CD4-positive, alpha-beta T cell (primary cell): ENCODE results near the gene ZBTB8B. TPM values are rescaled to one million over a fixed set of nuclear protein-coding genes. Genes with fewer than 3 reads are reported as not detected.

Experiments used
- ATAC-seq: fragments of 200-7000 bp; cut with Tn5 transposase; one replicate; pipeline ENCODE4 v1.10.0; 2022; ENCODE audit warnings: mild to moderate bottlenecking; ENCODE audit not compliant: poor library complexity
- CTCF ChIA-PET: fragments of 350-600 bp; sonication (Branson Sonifier 250); formaldehyde crosslinking; loops from one replicate; lab custom pipeline; 2021; ENCODE audit warnings: antibody characterized with exemption, inconsistent platforms; lab: Charles Lee
- POLR2A ChIA-PET: fragments of 350-600 bp; sonication (Branson Sonifier 250); formaldehyde crosslinking; loops from one replicate; lab custom pipeline; 2021; ENCODE audit warnings: antibody characterized with exemption, inconsistent platforms; lab: Charles Lee
- DNase-seq, 14 experiments: peaks; one replicate each; pipeline ENCODE4 v3.0.0-alpha.2; 2013 to 2020; ENCODE audit warnings: mixed read lengths in 2 of 14
- H3K27ac ChIP-seq, 2 donors: one replicate each; pipeline versions ENCODE4 v1.5.1 to v1.7.0; 2013; ENCODE audit warnings: low read length in 2 of 2, low read depth in 1 of 2, mild to moderate bottlenecking in 1 of 2
- H3K27me3 ChIP-seq, 2 experiments: 1 replicate in 1 of 2; 2 replicates in 1 of 2; pipeline versions ENCODE4 v1.6.1 to v1.7.0; 2013; ENCODE audit warnings: low read length in 2 of 2, control low read depth in 1 of 2, mild to moderate bottlenecking in 1 of 2, moderate library complexity in 1 of 2; ENCODE audit not compliant: insufficient read depth in 2 of 2, control insufficient read depth in 1 of 2
- H3K36me3 ChIP-seq: one replicate; pipeline ENCODE4 v1.6.1; 2013; ENCODE audit warnings: low read length, control low read depth; ENCODE audit not compliant: insufficient read depth
- H3K4me1 ChIP-seq: one replicate; pipeline ENCODE4 v1.6.1; 2013; ENCODE audit warnings: low read length, control low read depth; ENCODE audit not compliant: insufficient read depth
- H3K4me3 ChIP-seq: one replicate; pipeline ENCODE4 v1.5.1; 2013; ENCODE audit warnings: mild to moderate bottlenecking, low read length, moderate library complexity
- H3K9me3 ChIP-seq, 2 experiments: 1 replicate in 1 of 2; 2 replicates in 1 of 2; pipeline versions ENCODE4 v1.6.1 to v1.7.0; 2013; ENCODE audit warnings: low read length in 2 of 2, mild to moderate bottlenecking in 2 of 2, control low read depth in 1 of 2, moderate library complexity in 1 of 2; ENCODE audit not compliant: control insufficient read depth in 1 of 2, insufficient read depth in 1 of 2
- H3K27ac Mint-ChIP-seq: one replicate; pipeline ENCODE4 v1.8.0; 2020; ENCODE audit warnings: mixed read lengths
- H3K27me3 Mint-ChIP-seq: one replicate; pipeline ENCODE4 v1.8.0; 2021; ENCODE audit warnings: mixed read lengths
- H3K36me3 Mint-ChIP-seq: one replicate; pipeline ENCODE4 v1.8.0; 2021; ENCODE audit warnings: low read depth, mixed read lengths
- H3K4me1 Mint-ChIP-seq: one replicate; pipeline ENCODE4 v1.8.0; 2021; ENCODE audit warnings: low read depth, mixed read lengths
- H3K4me3 Mint-ChIP-seq: one replicate; pipeline ENCODE4 v1.8.0; 2020; ENCODE audit warnings: mild to moderate bottlenecking, mixed read lengths
- H3K9me3 Mint-ChIP-seq: one replicate; pipeline ENCODE4 v1.8.0; 2020; ENCODE audit warnings: mixed read lengths
- intact Hi-C, 2 experiments: fragments of 100-400 bp; cut with DNase I in 1 of 2; cut with micrococcal nuclease in 1 of 2; formaldehyde crosslinking; loops; one replicate each; pipeline versions ENCODE4 v1.15.1 to v1.9.0; 2023 to 2025; cut with DNase I, micrococcal nuclease
- total RNA-seq, 174 experiments: library from RNA in 2 of 174; stranded (reverse) in 2 of 174; gene quantifications; one replicate each; pipeline ENCODE4 v1.2.3 and lab custom pipeline; 2021 to 2026
- TF ChIP-seq, protein P1 (sequence below): fragments of 200-600 bp; IDR thresholded peaks from one replicate; pipeline ENCODE4 v1.8.0; 2022; ENCODE audit warnings: antibody characterized with exemption, mild to moderate bottlenecking

Gene ZBTB8B
- total RNA-seq, 2 experiments from 2014 or later: not detected

DNA sequence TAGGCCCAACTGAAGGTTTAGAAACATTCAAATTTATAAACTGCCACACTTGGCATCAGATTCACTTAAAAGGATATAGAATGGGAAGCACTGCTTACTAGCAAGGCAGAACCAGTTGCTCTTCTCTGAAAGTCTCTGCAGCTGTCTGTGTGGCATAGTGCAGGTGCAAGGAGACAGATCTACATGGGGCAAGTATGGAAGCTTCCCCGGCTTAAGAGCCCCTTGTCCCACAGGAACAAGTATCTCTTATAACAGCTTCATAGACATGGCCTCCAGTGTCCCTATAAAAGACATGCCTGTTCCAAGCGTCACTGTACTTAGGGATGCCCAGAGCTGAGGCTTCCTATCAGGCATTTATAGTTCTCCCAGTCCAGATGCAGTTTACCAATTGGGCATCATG lies 26.5 kb downstream of the ZBTB8B start:
- peaks cover 0 to 4% of the 10 kb centered on the region in 2 experiments for H3K27me3 ChIP-seq
- POLR2A ChIA-PET: no interaction called here
- no peaks in the 10 kb centered on the region for H3K9me3 ChIP-seq
- DNase-seq (no peak), ATAC-seq (no peak)
- no peaks in the 10 kb centered on the region for H3K9me3 Mint-ChIP-seq
- H3K4me3 Mint-ChIP-seq: no peak overlapping the region
- TF ChIP-seq, protein P1, sequence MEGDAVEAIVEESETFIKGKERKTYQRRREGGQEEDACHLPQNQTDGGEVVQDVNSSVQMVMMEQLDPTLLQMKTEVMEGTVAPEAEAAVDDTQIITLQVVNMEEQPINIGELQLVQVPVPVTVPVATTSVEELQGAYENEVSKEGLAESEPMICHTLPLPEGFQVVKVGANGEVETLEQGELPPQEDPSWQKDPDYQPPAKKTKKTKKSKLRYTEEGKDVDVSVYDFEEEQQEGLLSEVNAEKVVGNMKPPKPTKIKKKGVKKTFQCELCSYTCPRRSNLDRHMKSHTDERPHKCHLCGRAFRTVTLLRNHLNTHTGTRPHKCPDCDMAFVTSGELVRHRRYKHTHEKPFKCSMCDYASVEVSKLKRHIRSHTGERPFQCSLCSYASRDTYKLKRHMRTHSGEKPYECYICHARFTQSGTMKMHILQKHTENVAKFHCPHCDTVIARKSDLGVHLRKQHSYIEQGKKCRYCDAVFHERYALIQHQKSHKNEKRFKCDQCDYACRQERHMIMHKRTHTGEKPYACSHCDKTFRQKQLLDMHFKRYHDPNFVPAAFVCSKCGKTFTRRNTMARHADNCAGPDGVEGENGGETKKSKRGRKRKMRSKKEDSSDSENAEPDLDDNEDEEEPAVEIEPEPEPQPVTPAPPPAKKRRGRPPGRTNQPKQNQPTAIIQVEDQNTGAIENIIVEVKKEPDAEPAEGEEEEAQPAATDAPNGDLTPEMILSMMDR: no peak
- no peaks in the 10 kb centered on the region for H3K4me1 Mint-ChIP-seq
- intact Hi-C loops: no loop called here
- no peaks in the 10 kb centered on the region for H3K36me3 Mint-ChIP-seq
- H3K4me3 ChIP-seq: no peak overlapping the region
- no peak overlapping the region for H3K27ac Mint-ChIP-seq
- CTCF ChIA-PET: no interaction called here
- no peaks in the 10 kb centered on the region for H3K36me3 ChIP-seq
- H3K27ac ChIP-seq: no peak overlapping the region
- H3K4me1 ChIP-seq: no peaks in the 10 kb centered on the region
- peaks cover 19% of the 10 kb centered on the region for H3K27me3 Mint-ChIP-seq

DNA sequence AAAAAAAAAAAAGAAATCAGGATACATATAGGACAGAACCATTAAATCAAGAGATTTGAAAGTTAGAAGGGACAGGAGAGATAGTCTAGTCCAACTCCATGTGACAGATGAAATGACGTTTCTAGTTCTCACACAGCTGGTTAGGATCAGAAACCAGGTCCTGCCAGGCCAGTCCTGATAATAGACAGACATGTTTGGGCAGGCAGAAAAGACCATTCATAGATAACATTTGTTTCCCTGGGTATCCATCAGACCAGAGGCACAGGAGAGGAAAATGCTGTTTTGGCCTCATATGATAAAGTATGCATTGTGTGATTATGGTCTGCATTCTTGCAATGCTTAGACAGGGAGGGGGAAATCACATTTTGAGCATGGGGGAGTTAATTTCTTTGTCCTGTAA lies 29.3 kb downstream of the ZBTB8B start:
- no peak for DNase-seq
- intact Hi-C loops: no loop called here
- Mint-ChIP-seq H3K27me3 (peaks cover 28% of the 10 kb centered on the region), H3K4me3 (no peak overlapping the region), H3K36me3 (no peaks in the 10 kb centered on the region), H3K9me3 (no peaks in the 10 kb centered on the region), H3K27ac (no peak overlapping the region), H3K4me1 (no peaks in the 10 kb centered on the region)
- no peak for ATAC-seq
- POLR2A ChIA-PET: no interaction called here
- no peak overlapping the region for H3K27ac ChIP-seq
- CTCF ChIA-PET: no interaction called here
- TF ChIP-seq, protein P1: no peak
- no peaks in the 10 kb centered on the region for H3K36me3 ChIP-seq
- no peak overlapping the region for H3K4me3 ChIP-seq
- H3K27me3 ChIP-seq: peaks cover 0 to 14% of the 10 kb centered on the region in 2 experiments
- no peaks in the 10 kb centered on the region for H3K9me3 ChIP-seq
- no peaks in the 10 kb centered on the region for H3K4me1 ChIP-seq

DNA sequence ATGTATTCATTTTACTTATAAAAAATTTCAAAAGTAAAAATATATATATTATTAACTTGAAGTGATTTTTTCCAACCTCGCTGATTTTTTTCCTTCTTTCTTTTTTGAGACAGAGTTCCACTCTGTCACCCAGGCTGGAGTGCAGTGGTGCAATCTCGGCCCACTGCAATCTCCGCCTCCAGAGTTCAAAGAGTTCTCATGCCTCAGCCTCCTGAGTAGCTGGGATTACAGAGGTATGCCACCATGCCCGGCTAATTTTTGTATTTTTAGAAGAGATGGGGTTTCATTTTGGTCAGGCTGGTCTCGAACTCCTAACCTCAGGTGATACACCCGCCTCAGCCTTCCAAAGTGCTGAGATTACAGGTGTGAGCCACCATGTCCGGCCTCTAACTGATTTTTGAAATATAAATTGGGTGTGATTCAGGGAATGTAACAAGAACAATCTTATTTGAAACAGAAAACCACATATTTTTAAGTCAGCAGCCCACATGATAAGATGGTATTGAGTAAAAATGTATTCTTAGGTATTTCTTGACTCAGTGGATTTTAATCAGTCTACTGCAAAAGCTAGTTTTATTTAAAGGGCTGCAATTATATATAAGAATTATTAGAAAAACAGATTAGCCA lies 30.0 kb downstream of the ZBTB8B start:
- DNase-seq: no peak
- H3K4me3 ChIP-seq: no peak overlapping the region
- peaks cover 31% of the 10 kb centered on the region for H3K27me3 Mint-ChIP-seq
- H3K4me3 Mint-ChIP-seq: no peak overlapping the region
- TF ChIP-seq, protein P1: no peak
- H3K9me3 ChIP-seq: no peaks in the 10 kb centered on the region
- ChIA-PET POLR2A (no interaction called here), CTCF (interaction anchor here (1.1 kb wide), 1 partner anchor 26 kb away, joined by 3 read pairs; no protein-coding TSS in a partner anchor)
- H3K27ac ChIP-seq: no peak overlapping the region
- no peaks in the 10 kb centered on the region for H3K4me1 Mint-ChIP-seq
- H3K27ac Mint-ChIP-seq: no peak overlapping the region
- ATAC-seq: no peak
- H3K36me3 ChIP-seq: no peaks in the 10 kb centered on the region
- intact Hi-C loops: no loop called here
- H3K4me1 ChIP-seq: no peaks in the 10 kb centered on the region
- no peaks in the 10 kb centered on the region for H3K9me3 Mint-ChIP-seq
- H3K27me3 ChIP-seq: peaks cover 2 to 20% of the 10 kb centered on the region in 2 experiments
- no peaks in the 10 kb centered on the region for H3K36me3 Mint-ChIP-seq
